HepG2 (cell line): ENCODE data around the gene PRRC2A. TPM values are rescaled to one million over a fixed set of nuclear protein-coding genes. Genes with fewer than 3 reads are reported as not detected.

Experiments used
- AHDC1 ChIP-seq: sonication (generic); formaldehyde crosslinking; IDR thresholded peaks from 2 replicates; pipeline ENCODE4 v1.5.1; 2020; ENCODE audit warnings: mild to moderate bottlenecking, missing genetic modification reagents, borderline replicate concordance
- ATF1 ChIP-seq: IDR thresholded peaks from 2 replicates; pipeline ENCODE4 v1.6.1; 2016; ENCODE audit warnings: mild to moderate bottlenecking, control low read depth
- CEBPZ ChIP-seq: IDR thresholded peaks from 2 replicates; pipeline ENCODE4 v1.6.1; 2012; ENCODE audit warnings: low read length, improper control_type of control experiment
- NPAS2 ChIP-seq: sonication (generic); formaldehyde crosslinking; IDR thresholded peaks from 2 replicates; pipeline ENCODE4 v1.8.0; 2022; ENCODE audit warnings: mild to moderate bottlenecking, missing genetic modification reagents, borderline replicate concordance
- PRDM10 ChIP-seq: sonication (generic); formaldehyde crosslinking; IDR thresholded peaks from 2 replicates; pipeline ENCODE4 v1.4.0; 2020; ENCODE audit warnings: low read depth, missing genetic modification reagents
- ZBED4 ChIP-seq: sonication (generic); formaldehyde crosslinking; IDR thresholded peaks from 2 replicates; pipeline ENCODE4 v1.4.0; 2020; ENCODE audit warnings: missing genetic modification reagents, borderline replicate concordance
- ZBTB20 ChIP-seq: sonication (generic); formaldehyde crosslinking; IDR thresholded peaks from 2 replicates; pipeline ENCODE4 v1.8.1; 2023; ENCODE audit warnings: missing genetic modification reagents, low read depth, mild to moderate bottlenecking, borderline replicate concordance
- ZFP36L2 ChIP-seq: sonication (generic); formaldehyde crosslinking; IDR thresholded peaks from 2 replicates; pipeline ENCODE4 v1.4.0; 2020; ENCODE audit warnings: missing genetic modification reagents
- ZNF878 ChIP-seq: sonication (generic); formaldehyde crosslinking; IDR thresholded peaks from 2 replicates; pipeline ENCODE4 v1.8.1; 2023; ENCODE audit warnings: mild to moderate bottlenecking, missing genetic modification reagents, moderate library complexity
- polyA plus RNA-seq, 8 experiments: library from polyadenylated mRNA; depleted of rRNA in 3 of 8; stranded (reverse) in 7 of 8; unstranded in 1 of 8; fragments of >200 nt; fragmentation: Illumina TruSeq in 4 of 8; extraction: Trizol in 4 of 8; gene quantifications; 2 replicates each; pipeline versions ENCODE4 v1.2.1 to v1.2.3, GENCODE V29; 2011 to 2016; ENCODE audit warnings: low read depth in 4 of 8, missing spikeins in 1 of 8, mixed read lengths in 1 of 8; ENCODE audit not compliant: insufficient read depth in 1 of 8
- total RNA-seq, 5 experiments: library from RNA; depleted of rRNA; stranded (reverse); fragments of >200 nt; fragmentation: Illumina TruSeq; extraction: Trizol; gene quantifications; 2 replicates each; pipeline ENCODE4 v1.2.3, GENCODE V29; 2016; ENCODE audit warnings: low read depth in 1 of 5

The PRRC2A gene
- total and polyA plus RNA-seq, 2 of the 13 experiments (the other 11 are each of a cell fraction or from before 2014, with no cell fraction given), result 38.9 to 47.4 TPM

- TF ChIP-seq AHDC1, result no peak
- no peak for TF ChIP-seq PRDM10
- no peak for TF ChIP-seq ATF1 (CRISPR knock-in tag)
- no peak for TF ChIP-seq CEBPZ
- no peak for TF ChIP-seq NPAS2 (CRISPR knock-in tag)
- TF ChIP-seq ZNF878 (CRISPR knock-in tag), result no peak
- no peak for TF ChIP-seq ZFP36L2 (CRISPR knock-in tag)
- no peak for TF ChIP-seq ZBED4
- TF ChIP-seq ZBTB20 (CRISPR knock-in tag), result no peak
These were observed 38.6 kb downstream of the PRRC2A start (continued) for GRCh38 chr6:31658983-31659648.
